Measurements from ENCODE around the gene CCDC122.

CCDC122 gene

DNA sequence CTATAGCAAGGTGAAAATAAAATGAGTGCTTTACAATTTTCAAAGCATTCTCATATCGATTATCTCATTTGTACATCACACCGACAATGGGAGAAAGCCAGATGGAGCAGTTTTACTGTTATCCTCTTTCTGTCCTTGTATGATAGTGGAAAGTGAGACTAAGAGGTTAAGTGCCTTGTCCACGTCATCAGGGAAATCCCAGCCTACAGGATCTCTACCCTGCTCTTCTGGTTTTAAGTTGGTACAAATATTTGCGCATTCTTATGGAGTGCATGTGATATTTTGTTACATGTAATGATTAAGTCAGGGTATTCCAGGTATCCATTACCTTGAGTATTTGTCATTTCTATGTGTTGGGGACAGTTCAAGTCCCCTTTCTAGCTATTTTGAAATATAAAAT, 80.3 kb downstream of the CCDC122 start:
- DNase-seq = no peak

DNA sequence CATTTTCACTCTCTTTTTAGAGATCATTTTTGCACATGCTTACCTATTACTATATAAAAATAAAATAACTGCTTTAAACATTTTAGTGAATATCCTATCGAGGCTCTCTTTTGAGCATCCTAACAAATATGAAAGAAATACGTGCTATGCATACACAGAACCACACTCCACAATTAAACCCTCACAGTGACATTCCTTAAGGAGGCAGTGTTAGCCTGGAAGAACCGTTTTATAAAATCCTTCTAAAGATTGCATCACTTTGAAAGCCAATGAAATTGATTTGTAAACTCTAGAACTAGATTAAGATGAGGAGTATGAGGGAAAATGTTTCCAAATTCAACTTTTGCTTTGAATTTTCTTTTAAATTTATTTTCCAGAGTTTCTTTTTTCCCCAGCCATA, 81.7 kb downstream of the CCDC122 start:
- DNase-seq = no peak

DNA sequence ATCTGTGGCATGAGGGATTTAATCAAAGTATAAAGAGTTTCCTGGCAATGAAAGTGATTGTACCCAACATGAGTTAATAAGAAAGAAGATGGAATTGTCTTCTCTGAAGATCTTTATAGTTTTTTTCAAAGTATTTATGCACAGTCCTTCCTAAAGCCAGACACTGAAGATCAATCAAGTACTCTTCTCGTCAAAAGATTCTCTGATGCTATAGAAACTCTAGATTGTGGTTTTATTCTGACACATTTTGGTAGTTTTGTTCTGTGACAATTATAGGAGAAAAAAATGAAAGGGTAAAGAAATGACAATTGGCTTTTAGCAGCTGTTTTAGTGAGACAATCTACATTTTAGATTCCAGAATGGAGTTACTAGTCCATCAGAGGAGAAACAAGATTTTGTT, 82.4 kb downstream of the CCDC122 start:
- DNase-seq = no peak

DNA sequence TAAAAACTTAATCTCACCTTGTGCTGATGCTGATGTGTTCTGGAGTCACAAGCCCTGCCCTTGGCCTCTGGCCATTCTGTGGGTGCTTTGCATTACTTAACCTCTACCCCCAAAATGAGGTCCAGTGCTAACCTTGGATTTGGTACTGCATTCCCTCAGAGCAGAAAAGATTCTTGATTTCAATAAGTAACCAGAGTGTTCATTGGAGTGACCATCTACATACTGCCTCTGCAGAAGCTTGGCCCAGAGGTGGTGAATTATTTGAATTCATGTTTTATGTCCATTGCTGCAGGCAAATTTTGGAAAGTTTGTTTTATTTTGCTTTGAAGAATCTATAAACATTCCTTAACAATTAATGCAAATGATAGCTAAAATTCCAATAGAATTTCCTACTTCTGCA, 85.1 kb downstream of the CCDC122 start:
- DNase-seq = no peak

DNA sequence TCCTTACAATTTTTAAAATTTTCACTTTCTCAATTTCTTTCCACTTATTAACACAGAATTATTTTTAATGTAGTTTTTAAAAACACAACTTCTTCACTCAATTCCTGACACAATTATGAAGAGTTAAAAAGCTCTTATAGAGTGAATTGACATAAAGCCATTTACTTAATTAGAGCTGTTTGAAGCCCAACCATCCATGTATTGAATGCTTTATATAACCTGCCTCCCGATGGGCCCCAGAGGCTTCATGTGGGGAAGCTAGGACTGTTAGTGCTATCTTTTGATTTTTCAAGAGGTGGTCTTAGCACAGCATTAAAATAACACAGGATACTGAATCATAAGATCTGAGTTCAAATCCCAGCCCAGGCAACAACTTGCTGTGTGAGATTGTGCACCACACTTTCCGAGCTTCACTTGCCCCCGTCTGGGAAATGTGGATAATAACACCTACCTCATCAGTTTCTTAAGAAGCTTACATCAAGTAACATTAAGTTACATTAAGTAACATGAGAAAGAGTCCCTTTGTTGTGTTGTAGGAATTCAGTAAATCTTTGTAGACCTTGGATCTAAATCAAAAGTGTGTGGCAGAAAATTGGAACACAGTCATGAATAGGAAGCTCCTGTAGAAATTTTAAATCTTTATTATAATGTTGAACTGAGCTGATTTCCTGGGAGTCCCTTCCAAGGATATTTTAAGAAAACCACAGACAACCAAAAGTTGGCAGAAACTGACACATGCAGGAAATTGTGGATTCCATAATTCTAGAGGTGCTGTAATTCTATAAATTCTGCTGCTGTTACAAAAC, 87.3 kb downstream of the CCDC122 start:
- no peak for DNase-seq

DNA sequence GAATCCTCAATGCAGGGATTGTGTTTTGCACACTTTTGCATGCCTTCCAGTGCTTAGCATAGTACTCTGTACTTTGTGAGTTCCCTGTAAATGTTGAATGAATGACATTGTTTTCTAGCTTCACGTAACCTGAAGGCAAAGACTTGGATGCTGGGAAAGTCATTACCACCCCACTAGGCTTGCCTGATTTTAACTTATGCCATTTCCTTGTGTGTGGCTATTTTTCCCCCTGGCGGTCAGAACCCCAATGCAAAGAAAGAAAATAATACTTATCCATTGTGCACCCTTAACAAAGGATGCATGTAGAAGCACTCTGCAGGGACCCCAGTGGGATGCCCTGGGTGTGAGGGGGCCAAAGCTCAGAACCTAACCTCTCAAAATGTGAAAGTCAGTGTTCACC, 91.5 kb downstream of the CCDC122 start:
- DNase-seq = no peak

DNA sequence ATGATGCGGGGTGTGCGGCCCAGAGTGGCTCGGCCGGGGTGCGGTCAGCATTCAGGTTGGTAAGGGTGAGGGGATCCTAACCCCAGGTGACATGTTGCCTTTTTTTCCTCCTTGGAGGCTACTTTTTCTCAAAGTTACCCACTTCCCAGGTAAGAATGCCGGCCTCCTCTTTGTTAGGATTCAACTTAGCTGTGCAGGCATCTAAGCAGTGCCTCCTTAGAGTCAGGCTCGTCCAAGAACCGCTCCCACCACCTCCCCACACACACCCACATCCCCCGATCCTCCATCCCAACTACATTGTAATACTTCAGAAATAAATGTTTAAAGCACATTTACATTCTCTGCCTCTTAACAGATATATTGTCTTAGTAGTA, 92.0 kb downstream of the CCDC122 start:
- no peak for DNase-seq

DNA sequence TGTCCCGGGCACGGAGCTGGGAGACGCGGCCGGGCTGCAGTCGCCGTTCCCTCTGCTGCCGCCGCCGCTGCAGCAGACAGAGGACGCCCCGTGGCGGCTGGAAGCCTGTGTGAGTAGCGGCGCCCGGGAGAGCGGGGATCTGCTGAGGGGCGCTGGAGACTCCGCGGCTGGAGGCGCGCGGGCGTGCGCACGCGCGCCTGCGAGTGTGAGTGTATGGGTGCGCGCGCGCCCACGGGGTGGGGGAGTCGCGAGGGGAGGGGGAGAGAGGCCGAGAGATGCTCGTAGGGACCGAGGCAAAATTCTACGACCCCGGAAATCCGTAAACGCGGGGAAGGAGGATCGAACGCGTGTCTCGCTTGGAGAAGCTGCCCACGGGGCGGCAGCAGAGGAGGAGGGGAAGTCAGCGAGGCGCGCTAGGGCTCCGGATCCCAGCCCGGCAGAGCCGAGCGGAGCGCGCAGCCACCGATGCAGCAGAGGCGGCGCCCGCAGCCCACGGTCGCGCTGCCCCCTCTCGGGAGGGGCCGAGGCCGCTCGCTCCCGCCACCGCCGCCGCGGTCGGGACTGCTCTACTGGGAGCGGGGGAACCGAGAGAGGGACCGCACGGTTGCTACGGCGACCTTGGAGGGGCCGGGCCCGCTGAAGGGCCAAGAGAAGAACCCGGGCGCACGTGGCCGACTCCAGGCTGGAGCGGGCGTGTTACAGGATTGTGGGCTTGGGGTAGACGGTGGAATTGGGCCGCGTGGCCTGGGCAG, 92.6 kb downstream of the CCDC122 start, which contains the start of gene ENOX1:
TSS of gene ENOX1 (minus strand) at position 207 of the 752 bp plus-strand sequence.
- peak; percentile 43 for DNase-seq

DNA sequence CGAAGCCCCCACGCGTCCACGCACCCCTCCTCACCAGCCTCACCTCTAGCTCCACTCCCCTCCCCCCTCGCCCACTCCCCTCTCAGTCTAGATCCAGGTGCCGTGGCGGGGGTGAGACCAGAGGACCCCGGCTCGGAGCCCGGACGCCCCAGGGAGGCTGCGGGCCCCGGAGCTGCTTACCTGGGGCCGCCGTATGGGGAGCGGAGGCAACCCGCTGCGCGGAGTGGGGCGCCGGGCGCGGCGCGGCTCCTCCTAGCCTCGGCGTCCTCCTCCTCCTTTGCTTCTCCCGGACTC, 93.1 kb downstream of the CCDC122 start:
- no peak for DNase-seq
